ENCODE data around the gene LY6G5B.

DNA sequence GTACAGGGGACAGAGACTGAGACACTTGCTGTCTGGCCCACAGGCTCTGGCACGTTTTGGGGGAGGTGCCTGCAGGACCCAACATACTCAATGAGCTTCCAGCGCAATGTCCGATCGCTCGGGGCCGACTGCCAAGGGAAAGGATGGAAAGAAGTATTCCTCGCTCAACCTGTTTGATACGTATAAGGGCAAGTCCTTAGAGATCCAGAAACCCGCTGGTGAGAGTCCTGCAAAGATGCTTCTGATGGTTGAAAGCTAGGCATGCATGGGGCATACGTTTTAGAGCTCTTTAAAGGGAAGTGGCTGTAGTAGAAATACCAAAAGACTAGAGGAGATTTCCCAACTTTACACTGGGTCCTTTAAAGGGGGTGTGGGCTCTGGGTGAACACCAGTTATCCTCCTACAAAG lies 47.1 kb upstream of the LY6G5B start:
- TF ChIP-seq EZH2 (IDR thresholded peaks at IDR 0.05; ENCODE audit: borderline replicate concordance, low read depth, low read length, severe bottlenecking) (no peak), MYC (IDR thresholded peaks at IDR 0.05; ENCODE audit: low read depth, low read length) (no peak), FOS (IDR thresholded peaks at IDR 0.05; ENCODE audit: borderline replicate concordance, insufficient read depth, low read length) (no peak), POLR2AphosphoS5 (IDR thresholded peaks at IDR 0.05; ENCODE audit: insufficient read depth, low read depth, low read length) (no peak), POLR2A (IDR thresholded peaks at IDR 0.05; ENCODE audit: low read depth, low read length) (no peak), JUN (IDR thresholded peaks at IDR 0.05; ENCODE audit: borderline replicate concordance, insufficient read depth, insufficient read length, low read depth) (no peak)
- TF ChIP-seq, protein P1, sequence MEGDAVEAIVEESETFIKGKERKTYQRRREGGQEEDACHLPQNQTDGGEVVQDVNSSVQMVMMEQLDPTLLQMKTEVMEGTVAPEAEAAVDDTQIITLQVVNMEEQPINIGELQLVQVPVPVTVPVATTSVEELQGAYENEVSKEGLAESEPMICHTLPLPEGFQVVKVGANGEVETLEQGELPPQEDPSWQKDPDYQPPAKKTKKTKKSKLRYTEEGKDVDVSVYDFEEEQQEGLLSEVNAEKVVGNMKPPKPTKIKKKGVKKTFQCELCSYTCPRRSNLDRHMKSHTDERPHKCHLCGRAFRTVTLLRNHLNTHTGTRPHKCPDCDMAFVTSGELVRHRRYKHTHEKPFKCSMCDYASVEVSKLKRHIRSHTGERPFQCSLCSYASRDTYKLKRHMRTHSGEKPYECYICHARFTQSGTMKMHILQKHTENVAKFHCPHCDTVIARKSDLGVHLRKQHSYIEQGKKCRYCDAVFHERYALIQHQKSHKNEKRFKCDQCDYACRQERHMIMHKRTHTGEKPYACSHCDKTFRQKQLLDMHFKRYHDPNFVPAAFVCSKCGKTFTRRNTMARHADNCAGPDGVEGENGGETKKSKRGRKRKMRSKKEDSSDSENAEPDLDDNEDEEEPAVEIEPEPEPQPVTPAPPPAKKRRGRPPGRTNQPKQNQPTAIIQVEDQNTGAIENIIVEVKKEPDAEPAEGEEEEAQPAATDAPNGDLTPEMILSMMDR (IDR thresholded peaks at IDR 0.05; ENCODE audit: extremely low read depth in 1 of 2, insufficient read depth in 1 of 2, low read depth in 1 of 2, low read length in 2 of 2) = no peak
- TF ChIP-seq, protein P2, sequence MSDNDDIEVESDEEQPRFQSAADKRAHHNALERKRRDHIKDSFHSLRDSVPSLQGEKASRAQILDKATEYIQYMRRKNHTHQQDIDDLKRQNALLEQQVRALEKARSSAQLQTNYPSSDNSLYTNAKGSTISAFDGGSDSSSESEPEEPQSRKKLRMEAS (IDR thresholded peaks at IDR 0.05; ENCODE audit: insufficient read depth, insufficient read length) = no peak
